Measurements from ENCODE around the gene AK5.

AK5 gene

DNA sequence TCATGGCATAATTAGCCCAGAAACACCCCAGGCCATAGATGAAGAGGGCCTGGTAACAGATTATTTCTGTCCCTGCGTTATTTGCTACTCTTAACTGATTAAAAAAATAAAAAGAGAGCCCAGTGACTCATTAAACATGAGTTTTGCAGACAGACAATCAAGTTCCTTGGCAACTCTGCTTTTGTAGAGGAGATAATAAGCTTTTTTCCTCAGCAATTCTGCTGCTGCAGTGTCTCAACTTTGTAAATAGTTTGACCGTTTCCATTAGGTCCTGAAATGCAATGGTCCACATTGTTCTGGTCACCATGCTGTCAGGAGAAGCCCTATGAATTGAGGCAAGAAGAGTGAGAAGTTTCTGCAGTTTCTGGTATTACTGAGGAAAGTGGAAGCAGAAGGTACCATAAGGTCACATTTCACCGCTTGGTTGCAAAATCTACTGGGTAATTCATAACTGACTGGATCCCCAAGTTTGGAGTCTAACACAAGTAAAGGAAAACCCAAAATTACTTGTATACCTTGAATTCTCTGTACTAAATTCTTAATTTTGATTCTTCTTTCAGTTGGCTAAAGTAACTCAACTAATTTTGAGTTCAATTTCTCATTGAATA, 261.1 kb downstream of the AK5 start:
- no peak overlapping the region for H3K4me3 ChIP-seq (ENCODE audit: low read depth in 1 of 2, low read length in 1 of 2)
- TF ChIP-seq, protein P1, sequence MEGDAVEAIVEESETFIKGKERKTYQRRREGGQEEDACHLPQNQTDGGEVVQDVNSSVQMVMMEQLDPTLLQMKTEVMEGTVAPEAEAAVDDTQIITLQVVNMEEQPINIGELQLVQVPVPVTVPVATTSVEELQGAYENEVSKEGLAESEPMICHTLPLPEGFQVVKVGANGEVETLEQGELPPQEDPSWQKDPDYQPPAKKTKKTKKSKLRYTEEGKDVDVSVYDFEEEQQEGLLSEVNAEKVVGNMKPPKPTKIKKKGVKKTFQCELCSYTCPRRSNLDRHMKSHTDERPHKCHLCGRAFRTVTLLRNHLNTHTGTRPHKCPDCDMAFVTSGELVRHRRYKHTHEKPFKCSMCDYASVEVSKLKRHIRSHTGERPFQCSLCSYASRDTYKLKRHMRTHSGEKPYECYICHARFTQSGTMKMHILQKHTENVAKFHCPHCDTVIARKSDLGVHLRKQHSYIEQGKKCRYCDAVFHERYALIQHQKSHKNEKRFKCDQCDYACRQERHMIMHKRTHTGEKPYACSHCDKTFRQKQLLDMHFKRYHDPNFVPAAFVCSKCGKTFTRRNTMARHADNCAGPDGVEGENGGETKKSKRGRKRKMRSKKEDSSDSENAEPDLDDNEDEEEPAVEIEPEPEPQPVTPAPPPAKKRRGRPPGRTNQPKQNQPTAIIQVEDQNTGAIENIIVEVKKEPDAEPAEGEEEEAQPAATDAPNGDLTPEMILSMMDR (IDR thresholded peaks at IDR 0.05) = no peak
- H3K4me1 ChIP-seq (ENCODE audit: control insufficient read depth in 1 of 2, insufficient read depth in 1 of 2, low read depth in 1 of 2, low read length in 1 of 2) = peaks cover 13 to 16% of the 10 kb centered on the region in 2 experiments
- no peaks in the 10 kb centered on the region for H3K27me3 ChIP-seq
- no peaks in the 10 kb centered on the region for H3K36me3 ChIP-seq
- no peak overlapping the region for H3K27ac ChIP-seq
- H3K9me3 ChIP-seq = no peaks in the 10 kb centered on the region

GRCh38 chr1:77543822-77544448, 262.1 kb downstream of the AK5 start:
- no peaks in the 10 kb centered on the region for H3K9me3 ChIP-seq
- H3K4me3 ChIP-seq (ENCODE audit: low read depth in 1 of 2, low read length in 1 of 2) = no peak overlapping the region
- peaks cover 13 to 16% of the 10 kb centered on the region in 2 experiments for H3K4me1 ChIP-seq (ENCODE audit: control insufficient read depth in 1 of 2, insufficient read depth in 1 of 2, low read depth in 1 of 2, low read length in 1 of 2)
- H3K36me3 ChIP-seq = no peaks in the 10 kb centered on the region
- H3K27ac ChIP-seq = no peak overlapping the region
- TF ChIP-seq, protein P1 (IDR thresholded peaks at IDR 0.05) = no peak
- no peaks in the 10 kb centered on the region for H3K27me3 ChIP-seq

GRCh38 chr1:77544845-77545244, 263.0 kb downstream of the AK5 start:
- Histone ChIP-seq H3K4me3 (ENCODE audit: low read depth in 1 of 2, low read length in 1 of 2) (no peak overlapping the region), H3K36me3 (no peaks in the 10 kb centered on the region), H3K27ac (no peak overlapping the region), H3K4me1 (ENCODE audit: control insufficient read depth in 1 of 2, insufficient read depth in 1 of 2, low read depth in 1 of 2, low read length in 1 of 2) (peaks cover 13 to 16% of the 10 kb centered on the region in 2 experiments), H3K27me3 (no peaks in the 10 kb centered on the region), H3K9me3 (no peaks in the 10 kb centered on the region)
- TF ChIP-seq, protein P1 (IDR thresholded peaks at IDR 0.05) = no peak

GRCh38 chr1:77545970-77546369, 264.2 kb downstream of the AK5 start:
- H3K27me3 ChIP-seq = no peaks in the 10 kb centered on the region
- H3K4me1 ChIP-seq (ENCODE audit: control insufficient read depth in 1 of 2, insufficient read depth in 1 of 2, low read depth in 1 of 2, low read length in 1 of 2) = peaks cover 13 to 16% of the 10 kb centered on the region in 2 experiments
- H3K4me3 ChIP-seq (ENCODE audit: low read depth in 1 of 2, low read length in 1 of 2) = no peak overlapping the region
- no peaks in the 10 kb centered on the region for H3K9me3 ChIP-seq
- H3K36me3 ChIP-seq = no peaks in the 10 kb centered on the region
- TF ChIP-seq, protein P1 (IDR thresholded peaks at IDR 0.05) = no peak
- H3K27ac ChIP-seq = no peak overlapping the region

- no peaks in the 10 kb centered on the region for H3K27me3 ChIP-seq
- TF ChIP-seq, protein P1 (IDR thresholded peaks at IDR 0.05) = no peak
- no peaks in the 10 kb centered on the region for H3K9me3 ChIP-seq
- no peak overlapping the region for H3K27ac ChIP-seq
- H3K4me3 ChIP-seq (ENCODE audit: low read depth in 1 of 2, low read length in 1 of 2) = no peak overlapping the region
- H3K36me3 ChIP-seq = no peaks in the 10 kb centered on the region
- H3K4me1 ChIP-seq (ENCODE audit: control insufficient read depth in 1 of 2, insufficient read depth in 1 of 2, low read depth in 1 of 2, low read length in 1 of 2) = peaks cover 13 to 16% of the 10 kb centered on the region in 2 experiments
These were observed 265.1 kb downstream of the AK5 start for GRCh38 chr1:77546890-77547289.
